ENCODE results near the gene CMSS1.

CMSS1 gene

DNA sequence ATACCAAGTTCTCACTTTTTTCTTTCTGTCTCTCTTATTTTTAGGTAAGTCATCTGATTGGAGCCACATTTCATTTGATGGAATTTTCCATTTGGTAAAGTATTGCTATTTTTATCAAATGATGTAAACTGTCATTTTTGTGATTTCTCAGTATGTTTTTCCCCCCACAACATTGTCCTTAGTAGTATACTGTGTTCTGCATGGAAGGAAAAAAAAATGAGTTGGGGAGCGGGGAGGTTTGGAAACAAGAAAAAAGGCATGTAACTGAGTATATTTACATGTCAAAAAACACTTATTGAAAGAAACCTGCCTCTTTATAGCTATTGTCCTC is 192.4 kb downstream of the CMSS1 start:
- Histone ChIP-seq H3F3A (ENCODE audit: insufficient read depth, low read length) (no peaks in the 10 kb centered on the region), H3K9me3 (ENCODE audit: low read length) (no peaks in the 10 kb centered on the region), H4K20me1 (ENCODE audit: insufficient read depth, low read length) (no peaks in the 10 kb centered on the region), H3K9me2 (ENCODE audit: low read depth, low read length) (no peaks in the 10 kb centered on the region), H3K9ac (ENCODE audit: low read length) (no peak overlapping the region), H3K27ac (ENCODE audit: low read depth, low read length, poor library complexity, severe bottlenecking) (no peak overlapping the region), H2AFZ (ENCODE audit: low read length) (no peak overlapping the region), H3K4me3 (ENCODE audit: low read depth, low read length, poor library complexity, severe bottlenecking) (no peak overlapping the region), H3K79me2 (ENCODE audit: insufficient read depth, low read length) (no peaks in the 10 kb centered on the region), H3K4me1 (ENCODE audit: insufficient read depth, low read length, severe bottlenecking) (peaks cover 15% of the 10 kb centered on the region), H3K27me3 (ENCODE audit: insufficient read depth, low read length) (no peaks in the 10 kb centered on the region), H3K4me2 (ENCODE audit: low read length) (no peak overlapping the region), H3K36me3 (ENCODE audit: insufficient read depth, low read length) (no peaks in the 10 kb centered on the region)
- no peak for TF ChIP-seq EZH2 (IDR thresholded peaks at IDR 0.05; ENCODE audit: borderline replicate concordance, low read length)
- no peak for TF ChIP-seq CTCF (IDR thresholded peaks at IDR 0.05; ENCODE audit: low read length)

GRCh38 chr3:100018806-100019205 is 201.1 kb downstream of the CMSS1 start:
- TF ChIP-seq CTCF (IDR thresholded peaks at IDR 0.05; ENCODE audit: low read length) = no peak
- Histone ChIP-seq H3K27ac (ENCODE audit: low read depth, low read length, poor library complexity, severe bottlenecking) (no peak overlapping the region), H3F3A (ENCODE audit: insufficient read depth, low read length) (no peaks in the 10 kb centered on the region), H3K9ac (ENCODE audit: low read length) (no peak overlapping the region), H3K27me3 (ENCODE audit: insufficient read depth, low read length) (no peaks in the 10 kb centered on the region), H3K9me3 (ENCODE audit: low read length) (no peaks in the 10 kb centered on the region), H3K4me2 (ENCODE audit: low read length) (no peak overlapping the region), H3K36me3 (ENCODE audit: insufficient read depth, low read length) (no peaks in the 10 kb centered on the region), H3K4me3 (ENCODE audit: low read depth, low read length, poor library complexity, severe bottlenecking) (no peak overlapping the region), H3K4me1 (ENCODE audit: insufficient read depth, low read length, severe bottlenecking) (peaks cover 5% of the 10 kb centered on the region), H2AFZ (ENCODE audit: low read length) (no peak overlapping the region), H4K20me1 (ENCODE audit: insufficient read depth, low read length) (no peaks in the 10 kb centered on the region), H3K79me2 (ENCODE audit: insufficient read depth, low read length) (no peaks in the 10 kb centered on the region), H3K9me2 (ENCODE audit: low read depth, low read length) (no peaks in the 10 kb centered on the region)

DNA sequence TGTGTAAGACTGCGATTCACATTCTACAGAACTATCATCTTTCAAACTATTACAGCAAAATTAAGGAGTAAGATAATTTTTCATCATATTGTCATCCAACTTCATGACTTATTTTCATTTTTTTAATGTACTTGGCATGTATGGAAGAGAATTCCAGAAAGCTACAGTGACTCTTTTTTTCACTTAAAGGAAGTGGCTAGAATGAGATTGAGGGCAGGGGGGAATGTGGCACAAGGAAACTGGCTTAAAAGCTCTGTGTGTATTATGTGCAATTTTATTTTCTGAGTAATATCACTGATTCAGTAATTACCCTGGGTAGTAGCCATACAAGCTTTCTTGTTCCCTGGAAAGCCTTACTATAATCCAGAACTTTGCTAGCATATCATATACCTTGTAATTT is 202.1 kb downstream of the CMSS1 start:
- no peaks in the 10 kb centered on the region for H3K79me2 ChIP-seq (ENCODE audit: insufficient read depth, low read length)
- H3K27me3 ChIP-seq (ENCODE audit: insufficient read depth, low read length) = no peaks in the 10 kb centered on the region
- H3K9me3 ChIP-seq (ENCODE audit: low read length) = no peaks in the 10 kb centered on the region
- no peaks in the 10 kb centered on the region for H3K9me2 ChIP-seq (ENCODE audit: low read depth, low read length)
- H4K20me1 ChIP-seq (ENCODE audit: insufficient read depth, low read length) = no peaks in the 10 kb centered on the region
- no peak overlapping the region for H3K4me2 ChIP-seq (ENCODE audit: low read length)
- no peak overlapping the region for H2AFZ ChIP-seq (ENCODE audit: low read length)
- TF ChIP-seq CTCF (IDR thresholded peaks at IDR 0.05; ENCODE audit: low read length) (no peak), EZH2 (IDR thresholded peaks at IDR 0.05; ENCODE audit: borderline replicate concordance, low read length) (no peak)
- H3K27ac ChIP-seq (ENCODE audit: low read depth, low read length, poor library complexity, severe bottlenecking) = no peak overlapping the region
- H3K9ac ChIP-seq (ENCODE audit: low read length) = no peak overlapping the region
- H3K4me1 ChIP-seq (ENCODE audit: insufficient read depth, low read length, severe bottlenecking) = peaks cover 5% of the 10 kb centered on the region
- H3K36me3 ChIP-seq (ENCODE audit: insufficient read depth, low read length) = no peaks in the 10 kb centered on the region
- H3K4me3 ChIP-seq (ENCODE audit: low read depth, low read length, poor library complexity, severe bottlenecking) = no peak overlapping the region
- H3F3A ChIP-seq (ENCODE audit: insufficient read depth, low read length) = no peaks in the 10 kb centered on the region

All from OCI-LY1 (cell line).